GM19239 (cell line): ENCODE measurements around the gene TFAP2A.
A peak's percentile ranks its signal among the peaks of the same experiment; 100 is the strongest.

Source experiments
- DNase-seq: peaks from one replicate; pipeline ENCODE4 v3.0.0; 2011; ENCODE audit warnings: low spot score; ENCODE audit not compliant: insufficient read length
- FAIRE-seq: peaks from 2 replicates; lab custom pipeline; 2011; peaks lifted over from hg19 to GRCh38; lab: Jason Lieb, UNC

Gene TFAP2A

DNA sequence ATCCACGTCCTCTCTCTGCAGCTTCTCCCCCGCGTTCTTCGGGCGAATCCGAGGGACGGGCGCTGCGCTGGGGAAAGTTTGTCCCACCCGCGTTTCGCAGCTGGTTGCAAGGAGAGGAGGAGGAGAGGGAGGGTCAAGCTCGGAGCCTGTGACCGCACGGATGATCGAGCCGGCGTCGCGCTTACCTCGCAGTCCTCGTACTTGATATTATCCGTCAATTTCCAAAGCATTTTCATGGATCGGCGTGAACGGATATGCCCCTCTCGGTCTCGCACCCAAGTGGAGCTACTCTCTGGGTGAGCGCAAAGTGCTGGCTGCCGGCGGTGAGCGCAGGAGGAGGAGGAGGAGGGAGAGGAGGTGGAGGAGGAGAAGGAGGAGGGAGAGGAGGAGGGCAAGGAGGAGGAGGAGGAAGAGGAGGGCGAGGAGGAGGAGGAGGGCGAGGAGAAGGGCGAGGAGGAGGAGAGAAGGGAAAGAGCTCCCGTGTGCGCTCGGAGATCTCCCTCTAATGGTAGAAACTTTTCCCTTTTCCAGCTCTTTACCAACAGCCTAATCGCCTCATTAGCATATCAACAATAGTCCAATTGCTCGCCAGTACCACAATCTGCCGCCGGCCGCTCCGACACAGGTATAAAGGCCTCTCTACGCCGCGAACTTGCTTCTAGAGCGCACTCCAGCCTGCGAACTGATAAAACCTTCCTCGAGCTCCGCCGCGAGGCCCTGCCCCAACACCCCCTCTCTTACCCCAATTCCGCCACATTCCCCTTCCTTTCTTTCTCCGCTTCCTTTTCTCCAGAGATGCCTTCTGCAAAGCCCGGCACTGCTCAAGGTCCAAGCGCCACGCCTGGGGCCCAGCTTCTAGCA, at the start of gene TFAP2A:
Gene TFAP2A (minus strand): TSS at position 319 of the 861 bp plus-strand sequence. CDS start 83 bp downstream, at position 236.
- no peak for FAIRE-seq
- no peak for DNase-seq

GRCh38 chr6:10463491-10464481, 48.9 kb upstream of the TFAP2A start:
- no peak for DNase-seq
- no peak for FAIRE-seq

GRCh38 chr6:10463040-10463439, 48.2 kb upstream of the TFAP2A start:
- DNase-seq (no peak), FAIRE-seq (no peak)

- FAIRE-seq (no peak), DNase-seq (no peak)
These were observed 47.0 kb upstream of the TFAP2A start for GRCh38 chr6:10461850-10462249.

DNA sequence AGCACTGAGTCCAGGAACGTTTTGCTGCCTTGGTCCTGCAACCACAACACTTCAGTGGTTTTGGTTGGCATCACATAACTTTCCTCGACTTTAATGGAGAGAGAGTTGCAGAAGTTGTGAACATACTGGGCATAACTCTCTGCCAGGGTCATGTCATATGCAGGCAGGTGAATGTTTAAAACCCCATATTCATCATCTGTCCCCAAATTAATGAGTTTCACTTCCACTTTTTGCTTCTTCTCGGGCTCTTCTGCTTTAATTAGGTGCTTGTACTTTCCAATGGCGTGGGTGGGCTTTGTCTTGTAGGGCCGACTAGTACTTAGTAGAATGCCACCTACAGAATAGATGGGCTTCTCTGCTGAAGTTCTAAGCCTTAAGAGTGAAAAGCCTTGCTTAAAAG, 45.2 kb upstream of the TFAP2A start:
- peak; percentile 80 for FAIRE-seq
- DNase-seq: peak; percentile 50

DNA sequence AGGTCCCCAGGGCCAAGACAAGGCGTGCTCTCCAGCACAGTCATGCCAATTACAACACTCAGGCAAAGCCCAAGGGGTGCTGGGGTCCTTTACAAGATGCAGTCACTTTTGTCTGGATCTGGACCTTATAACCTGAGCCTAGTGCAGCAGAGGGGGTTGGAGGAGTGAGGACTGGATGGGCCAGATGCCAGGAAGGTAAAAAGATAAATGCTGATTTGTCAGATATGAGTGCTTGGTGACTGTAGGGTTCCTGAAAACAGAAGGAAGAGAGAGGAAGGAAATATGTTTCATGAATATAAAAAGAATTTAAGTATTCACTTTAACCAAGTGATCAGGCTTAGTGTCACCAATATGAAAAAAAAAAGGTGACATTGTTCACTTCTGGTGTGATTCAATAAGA, 43.4 kb upstream of the TFAP2A start:
- no peak for DNase-seq
- no peak for FAIRE-seq

DNA sequence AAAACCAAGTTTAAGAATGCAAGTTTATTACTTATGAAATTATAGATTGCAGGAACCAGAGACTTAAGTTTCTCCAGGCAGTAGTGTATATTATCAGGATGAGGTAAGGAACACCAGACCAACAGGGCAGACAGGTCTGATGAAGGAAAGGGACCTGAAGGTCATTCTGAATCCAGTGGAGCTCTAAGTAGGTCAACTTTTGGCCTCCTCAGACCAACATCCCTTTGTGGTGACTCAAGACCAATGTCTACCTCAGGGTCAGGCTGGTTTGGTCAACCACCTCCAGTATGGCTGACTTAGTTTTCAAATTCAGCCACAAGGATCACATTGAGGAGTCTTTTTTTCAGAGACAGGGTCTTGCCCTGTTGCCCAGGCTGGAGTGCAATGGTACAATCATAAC, 38.7 kb upstream of the TFAP2A start:
- FAIRE-seq (no peak), DNase-seq (no peak)

- FAIRE-seq (no peak), DNase-seq (no peak)
These were observed 37.1 kb upstream of the TFAP2A start for GRCh38 chr6:10451828-10452509.

- FAIRE-seq (no peak), DNase-seq (no peak)
These were observed 36.5 kb upstream of the TFAP2A start for GRCh38 chr6:10451394-10451793.

- FAIRE-seq: no peak
- DNase-seq: no peak
These were observed 34.9 kb upstream of the TFAP2A start for GRCh38 chr6:10449751-10450150.

DNA sequence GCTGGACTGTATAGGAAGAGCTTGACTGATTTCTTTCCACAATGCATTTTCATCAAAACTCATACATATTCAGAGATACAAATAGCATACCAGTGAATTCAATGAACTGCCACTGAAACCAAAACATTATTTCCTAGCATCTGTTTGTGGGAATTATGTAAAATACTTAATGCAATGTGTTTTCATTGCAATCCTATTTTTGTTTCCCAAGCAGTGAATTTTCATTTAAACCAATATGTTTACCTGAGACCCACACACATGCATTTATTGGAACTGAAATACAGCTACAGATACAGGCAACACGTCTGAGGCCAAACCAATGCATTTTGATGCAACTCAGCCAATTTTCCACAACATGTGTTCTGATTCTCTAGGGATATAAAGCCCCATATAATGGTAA, 33.2 kb upstream of the TFAP2A start:
- FAIRE-seq (no peak), DNase-seq (no peak)

GRCh38 chr6:10446548-10446947, 31.7 kb upstream of the TFAP2A start:
- DNase-seq (no peak), FAIRE-seq (no peak)

- FAIRE-seq: no peak
- DNase-seq: no peak
These were observed 26.8 kb upstream of the TFAP2A start for GRCh38 chr6:10441655-10442009.

DNA sequence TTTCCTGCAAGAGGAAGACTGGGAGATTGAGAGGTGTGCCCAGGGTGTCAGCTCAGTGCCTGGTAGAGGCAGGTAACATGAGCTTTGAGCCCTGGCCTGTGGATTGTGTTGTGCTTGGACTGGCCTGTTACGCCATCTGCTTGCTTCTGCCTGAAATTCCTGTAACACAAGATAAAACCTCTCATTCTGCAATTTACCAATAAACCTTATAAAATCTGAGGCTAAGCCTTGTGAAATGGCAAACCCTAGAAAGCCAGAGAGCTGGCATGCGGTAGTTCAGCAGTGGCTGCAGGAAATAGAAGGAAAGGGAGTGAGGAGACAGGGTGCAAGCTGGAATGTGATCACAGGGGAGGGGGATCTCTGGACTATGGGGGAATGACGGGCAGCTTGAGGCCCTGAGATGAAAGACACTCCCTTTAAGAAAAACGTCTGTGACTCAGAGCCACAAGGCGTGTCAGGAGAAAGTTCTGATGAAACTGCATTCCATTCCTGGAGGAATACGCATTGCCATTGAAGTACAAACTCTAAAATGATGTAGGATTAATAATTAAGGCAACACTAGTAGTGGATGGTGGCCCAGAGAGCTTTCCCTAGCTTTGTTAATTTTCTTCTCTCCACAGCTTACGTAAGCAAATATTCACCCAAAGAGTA, 26.3 kb upstream of the TFAP2A start:
- FAIRE-seq (no peak), DNase-seq (no peak)

GRCh38 chr6:10437891-10438290, 23.0 kb upstream of the TFAP2A start:
- DNase-seq: no peak
- FAIRE-seq: no peak

DNA sequence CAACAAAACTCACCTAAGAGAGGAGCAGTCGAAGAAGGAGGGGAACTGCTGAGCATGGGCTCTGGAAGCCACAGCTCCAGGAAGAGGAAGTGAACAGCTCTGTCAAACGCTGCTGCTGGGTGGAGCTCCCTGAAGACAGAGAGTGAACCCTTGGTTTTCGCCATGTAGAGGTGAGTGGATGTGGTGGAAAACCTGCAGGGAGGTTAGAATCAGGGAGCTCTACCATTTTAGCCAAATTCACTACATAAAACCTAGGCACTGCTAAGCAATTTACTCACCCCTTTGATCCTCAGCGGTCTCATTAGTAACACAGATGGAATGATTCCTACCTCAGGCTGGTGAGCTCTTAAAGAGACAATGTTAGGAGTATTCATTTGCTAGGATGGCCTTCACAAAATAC, 19.4 kb upstream of the TFAP2A start:
- FAIRE-seq: no peak
- no peak for DNase-seq

GRCh38 chr6:10433322-10433721, 18.4 kb upstream of the TFAP2A start:
- FAIRE-seq (no peak), DNase-seq (no peak)

- DNase-seq (no peak), FAIRE-seq (no peak)
These were observed 16.7 kb upstream of the TFAP2A start for GRCh38 chr6:10431423-10432164.

GRCh38 chr6:10429638-10430427, 15.0 kb upstream of the TFAP2A start:
- FAIRE-seq (peak; percentile 84), DNase-seq (no peak)
